ENCODE results near the gene ZNF830. TPM values are rescaled to one million over a fixed set of nuclear protein-coding genes. Genes with fewer than 3 reads are reported as not detected.

Gene ZNF830
- polyA plus RNA-seq, 1 of the 3 experiments (the other 2 are of a cell fraction), result 8.8 TPM

- no peak overlapping the region for H3K4me2 ChIP-seq
- no peaks in the 10 kb centered on the region for H3K27me3 ChIP-seq (ENCODE audit: insufficient read depth)
- no peak overlapping the region for H3K4me3 ChIP-seq (ENCODE audit: low read depth in 2 of 2, low read length in 1 of 2)
- no peak for TF ChIP-seq MEF2A (IDR thresholded peaks at IDR 0.05; ENCODE audit: borderline replicate concordance, low read depth)
- no peak for TF ChIP-seq RXRA (IDR thresholded peaks at IDR 0.05; ENCODE audit: borderline replicate concordance, low read depth)
- TF ChIP-seq USF2 (IDR thresholded peaks at IDR 0.05; ENCODE audit: borderline replicate concordance, low read depth, low read length), result no peak
- TF ChIP-seq TAF1 (IDR thresholded peaks at IDR 0.05; ENCODE audit: borderline replicate concordance, low read depth, low read length), result no peak
- TF ChIP-seq TEAD4 (IDR thresholded peaks at IDR 0.05; ENCODE audit: borderline replicate concordance, insufficient read depth), result no peak
- TF ChIP-seq GATA2 (CRISPR knock-in tag; IDR thresholded peaks at IDR 0.05), result no peak
- no peak for TF ChIP-seq MXI1 (IDR thresholded peaks at IDR 0.05; ENCODE audit: low read depth, low read length)
- TF ChIP-seq MAX (IDR thresholded peaks at IDR 0.05; ENCODE audit: low read depth), result no peak
- TF ChIP-seq ZBTB33 (IDR thresholded peaks at IDR 0.05; ENCODE audit: borderline replicate concordance, low read depth), result no peak
- no peak for TF ChIP-seq POLR2AphosphoS5 (IDR thresholded peaks at IDR 0.05; ENCODE audit: low read depth, low read length)
- no peak for TF ChIP-seq FOXJ3 (CRISPR knock-in tag; IDR thresholded peaks at IDR 0.05)
- no peak for TF ChIP-seq JUND (IDR thresholded peaks at IDR 0.05)
- no peak for TF ChIP-seq SMC3 (IDR thresholded peaks at IDR 0.05; ENCODE audit: low read depth, low read length)
- no peak for TF ChIP-seq GABPA (IDR thresholded peaks at IDR 0.05; ENCODE audit: low read depth)
- ChIA-PET POLR2A (no interaction called here), CTCF (no interaction called here)
- H3K9me3 ChIP-seq, result no peaks in the 10 kb centered on the region
- 81% methylated on average over 2 of the region's 2 CpGs for WGBS (ENCODE audit: low lambda C conversion rate)
- H2AFZ ChIP-seq (ENCODE audit: low read depth), result no peak overlapping the region
- H3K9ac ChIP-seq, result no peak overlapping the region
- no peak overlapping the region for H3K27ac ChIP-seq (ENCODE audit: low read depth in 2 of 2, low read length in 1 of 2)
- no peaks in the 10 kb centered on the region for H4K20me1 ChIP-seq (ENCODE audit: insufficient read depth)
- no peak for DNase-seq
- no peaks in the 10 kb centered on the region for H3K79me2 ChIP-seq (ENCODE audit: insufficient read depth)
- peaks cover 1 to 13% of the 10 kb centered on the region in 2 experiments; a peak in 2 of 4 replicates for H3K4me1 ChIP-seq (ENCODE audit: control insufficient read depth in 1 of 2, insufficient read depth in 2 of 2, low read depth in 1 of 2, low read length in 1 of 2)
- H3K36me3 ChIP-seq (replicated peaks in 1 of 2; ENCODE audit: control insufficient read depth in 1 of 2, insufficient read depth in 2 of 2, low read length in 1 of 2), result peaks cover 26 to 71% of the 10 kb centered on the region in 2 experiments
- peaks cover 11% of the 10 kb centered on the region for H3F3A ChIP-seq (replicated peaks; ENCODE audit: insufficient read depth)
- H3K9me2 ChIP-seq, result no peaks in the 10 kb centered on the region
Measured at GRCh38 chr17:34993031-34993430, 31.7 kb downstream of the ZNF830 start.
